Gastrocnemius medialis (tissue), 4 donors: Measurements from ENCODE around the gene INPP5B. TPM values are rescaled to one million over a fixed set of nuclear protein-coding genes. Genes with fewer than 3 reads are reported as not detected.
A peak's percentile ranks its signal among the peaks of the same experiment; 100 is the strongest.
"Not testable (repeated sequence)": the region's sequence is repeated elsewhere in the genome, so short reads cannot be mapped to it uniquely, and the experiment has no call there.

Experiments
- ATAC-seq, 2 donors: fragments of 150-250 bp; one replicate each; pipeline ENCODE4 v1.9.1; 2016
- DNase-seq, 2 donors: peaks; one replicate each; pipeline ENCODE4 v3.0.0-alpha.2; 2019
- H3K27ac ChIP-seq, 4 donors: fragments of 200-600 bp; sonication (generic); 1 replicate in 1 of 4; 2 replicates in 3 of 4; pipeline ENCODE4 v1.5.1; 2016 to 2018; ENCODE audit warnings: mild to moderate bottlenecking in 2 of 4, moderate library complexity in 1 of 4
- H3K27me3 ChIP-seq, 3 donors: fragments of 200-600 bp; sonication (generic) in 2 of 3; 1 replicate in 1 of 3; 2 replicates in 2 of 3; pipeline versions ENCODE4 v1.5.1 to v1.6.0; 2016 to 2019; ENCODE audit warnings: mild to moderate bottlenecking in 1 of 3, moderate library complexity in 1 of 3
- H3K36me3 ChIP-seq, 2 donors: fragments of 200-600 bp; sonication (generic) in 1 of 2; one replicate each; pipeline ENCODE4 v1.5.1; 2017 to 2018
- H3K4me1 ChIP-seq, 2 donors: fragments of 200-600 bp; sonication (generic) in 1 of 2; one replicate each; pipeline ENCODE4 v1.5.1; 2016 to 2017; ENCODE audit warnings: mild to moderate bottlenecking in 2 of 2
- H3K4me3 ChIP-seq, 4 donors: fragments of 200-600 bp; sonication (generic) in 3 of 4; 1 replicate in 1 of 4; 2 replicates in 3 of 4; pipeline ENCODE4 v1.5.1; 2016 to 2019; ENCODE audit warnings: mild to moderate bottlenecking in 2 of 4
- H3K9me3 ChIP-seq, 3 donors: fragments of 200-600 bp; sonication (generic) in 2 of 3; 1 replicate in 1 of 3; 2 replicates in 2 of 3; pipeline ENCODE4 v1.5.1; 2016 to 2019
- CTCF ChIP-seq, 5 experiments: fragments of 450-650 bp in 3 of 5; fragments of 200-600 bp in 2 of 5; sonication (generic) in 2 of 5; IDR thresholded peaks in 4 of 5; conservative IDR thresholded peaks in 1 of 5; 1 replicate in 4 of 5; 2 replicates in 1 of 5; pipeline ENCODE4 v1.5.1; 2016 to 2019; ENCODE audit warnings: antibody characterized with exemption in 5 of 5, mild to moderate bottlenecking in 3 of 5, moderate library complexity in 3 of 5
- POLR2A ChIP-seq, 2 donors: fragments of 450-650 bp; IDR thresholded peaks; one replicate each; pipeline ENCODE4 v1.6.1; 2017; ENCODE audit warnings: antibody characterized with exemption in 2 of 2, mild to moderate bottlenecking in 2 of 2, moderate library complexity in 2 of 2
- in situ Hi-C, 4 donors: fragments of 200-750 bp; cut with MboI; loops; one replicate each; pipeline versions ENCODE4 v1.15.0 to v1.8.0; 2017; ENCODE audit warnings: low sequenced_read_pairs in 4 of 4
- intact Hi-C: fragments of 100-400 bp; cut with DNase I; formaldehyde crosslinking; loops from one replicate; pipeline ENCODE4 v1.15.1; 2023; ENCODE audit warnings: low total_unique reads
- total RNA-seq, 4 donors: library from RNA; depleted of rRNA; stranded (reverse); fragments of >200 nt; gene quantifications; one replicate each; pipeline versions ENCODE4 v1.1.0 to v1.2.3, GENCODE V29; 2016

INPP5B gene
- total RNA-seq, 4 donors from 2014 or later, result 6.8 to 13.4 (median 10.1) TPM

GRCh38 chr1:37906591-37906990 is 40.3 kb downstream of the INPP5B start:
- H3K36me3 ChIP-seq, H3K27ac ChIP-seq, DNase-seq, ATAC-seq, H3K27me3 ChIP-seq, intact Hi-C loops, H3K9me3 ChIP-seq, H3K4me3 ChIP-seq, in situ Hi-C loops: not testable (repeated sequence)
- H3K4me1 ChIP-seq, result peaks cover 0 to 15% of the 10 kb centered on the region in 2 donors

GRCh38 chr1:37905727-37906126 is 41.1 kb downstream of the INPP5B start:
- ATAC-seq (no peak), DNase-seq (no peak)
- Histone ChIP-seq H3K27me3 (no peaks in the 10 kb centered on the region), H3K4me1 (peaks cover 0 to 15% of the 10 kb centered on the region in 2 donors), H3K9me3 (no peaks in the 10 kb centered on the region), H3K4me3 (no peak overlapping the region), H3K27ac (no peak overlapping the region), H3K36me3 (no peaks in the 10 kb centered on the region)
- TF ChIP-seq CTCF (IDR thresholded peaks at IDR 0.05 in 4 of 5, conservative IDR thresholded peaks at IDR 0.05 in 1 of 5) (no peak), POLR2A (IDR thresholded peaks at IDR 0.05) (no peak)
- intact Hi-C loops, result no loop called here
- in situ Hi-C loops, result no loop called here

- in situ Hi-C loops, DNase-seq, H3K36me3 ChIP-seq, intact Hi-C loops, H3K4me3 ChIP-seq, H3K9me3 ChIP-seq, H3K27ac ChIP-seq, H3K27me3 ChIP-seq: not testable (repeated sequence)
- ATAC-seq, result peak in 1 of 2 donors; percentile 24
- H3K4me1 ChIP-seq, result peaks cover 0 to 15% of the 10 kb centered on the region in 2 donors
Measured at GRCh38 chr1:37903921-37904320, 42.9 kb downstream of the INPP5B start.

GRCh38 chr1:37902983-37903382 is 43.9 kb downstream of the INPP5B start:
- intact Hi-C loops (no loop called here), in situ Hi-C loops (no loop called here)
- Histone ChIP-seq H3K4me3 (no peak overlapping the region), H3K27me3 (no peaks in the 10 kb centered on the region), H3K27ac (no peak overlapping the region), H3K4me1 (peaks cover 0 to 15% of the 10 kb centered on the region in 2 donors), H3K36me3 (no peaks in the 10 kb centered on the region), H3K9me3 (no peaks in the 10 kb centered on the region)
- DNase-seq, result no peak
- ATAC-seq, result no peak
- TF ChIP-seq CTCF (IDR thresholded peaks at IDR 0.05 in 4 of 5, conservative IDR thresholded peaks at IDR 0.05 in 1 of 5) (no peak), POLR2A (IDR thresholded peaks at IDR 0.05) (no peak)

- ATAC-seq (no peak), DNase-seq (no peak)
- H3K4me3 ChIP-seq, result no peak overlapping the region
- TF ChIP-seq CTCF (IDR thresholded peaks at IDR 0.05 in 4 of 5, conservative IDR thresholded peaks at IDR 0.05 in 1 of 5) (no peak), POLR2A (IDR thresholded peaks at IDR 0.05) (no peak)
- H3K4me1 ChIP-seq, result peaks cover 0 to 6% of the 10 kb centered on the region in 2 donors
- in situ Hi-C loops, result no loop called here
- H3K27ac ChIP-seq, result no peak overlapping the region
- H3K27me3 ChIP-seq, result no peaks in the 10 kb centered on the region
- no peaks in the 10 kb centered on the region for H3K36me3 ChIP-seq
- H3K9me3 ChIP-seq, result no peaks in the 10 kb centered on the region
- intact Hi-C loops, result no loop called here
Measured at GRCh38 chr1:37901893-37902225, 45.0 kb downstream of the INPP5B start.

GRCh38 chr1:37901191-37901892 is 45.5 kb downstream of the INPP5B start:
- Histone ChIP-seq H3K36me3 (no peaks in the 10 kb centered on the region), H3K4me3 (no peak overlapping the region), H3K4me1 (peaks cover 0 to 6% of the 10 kb centered on the region in 2 donors), H3K27ac (no peak overlapping the region), H3K27me3 (no peaks in the 10 kb centered on the region), H3K9me3 (no peaks in the 10 kb centered on the region)
- in situ Hi-C loops, result no loop called here
- intact Hi-C loops, result no loop called here
- ATAC-seq (no peak), DNase-seq (no peak)
- TF ChIP-seq CTCF (IDR thresholded peaks at IDR 0.05 in 4 of 5, conservative IDR thresholded peaks at IDR 0.05 in 1 of 5) (no peak), POLR2A (IDR thresholded peaks at IDR 0.05) (no peak)

- H3K4me1 ChIP-seq, in situ Hi-C loops, intact Hi-C loops, H3K9me3 ChIP-seq, H3K36me3 ChIP-seq, DNase-seq, H3K4me3 ChIP-seq, H3K27ac ChIP-seq, ATAC-seq, H3K27me3 ChIP-seq: not testable (repeated sequence)
Measured at GRCh38 chr1:37897563-37897962, 49.3 kb downstream of the INPP5B start.
